K562 (cell line): ENCODE results near the gene PRPH2. TPM values are rescaled to one million over a fixed set of nuclear protein-coding genes. Genes with fewer than 3 reads are reported as not detected.

Source experiments
- CHD4 ChIP-seq: fragments of 200-600 bp; sonication (generic); IDR thresholded peaks from 3 replicates; pipeline ENCODE4 v1.6.1; 2012; ENCODE audit warnings: low read depth, mild to moderate bottlenecking, mixed read lengths, low read length, inconsistent platforms; ENCODE audit not compliant: insufficient read depth, insufficient replicate concordance, poor library complexity, severe bottlenecking
- DIDO1 ChIP-seq: fragments of 450-650 bp; IDR thresholded peaks from 2 replicates; pipeline ENCODE4 v1.6.1; 2016; ENCODE audit warnings: low read depth, missing biosample characterization, missing genetic modification characterization
- MAFF ChIP-seq: IDR thresholded peaks from 2 replicates; pipeline ENCODE4 v1.6.1; 2012; ENCODE audit warnings: low read length, improper control_type of control experiment
- MTA1 ChIP-seq: fragments of 450-650 bp; IDR thresholded peaks from 2 replicates; pipeline ENCODE4 v1.6.1; 2017; ENCODE audit warnings: borderline replicate concordance
- NELFE ChIP-seq: IDR thresholded peaks from 2 replicates; pipeline ENCODE4 v1.6.1; 2011; ENCODE audit warnings: mild to moderate bottlenecking; ENCODE audit not compliant: insufficient read depth, insufficient read length
- NFATC3 ChIP-seq: fragments of 450-650 bp; IDR thresholded peaks from 2 replicates; pipeline ENCODE4 v1.6.1; 2017; ENCODE audit warnings: mild to moderate bottlenecking
- SIN3A ChIP-seq, 2 experiments: fragments of 150-350 bp in 1 of 2; IDR thresholded peaks; 2 replicates each; pipeline ENCODE4 v1.6.1; 2011 to 2016; ENCODE audit warnings: borderline replicate concordance in 2 of 2, low read depth in 2 of 2, low read length in 2 of 2, mild to moderate bottlenecking in 2 of 2, moderate library complexity in 2 of 2; ENCODE audit not compliant: control insufficient read depth in 1 of 2
- ZBTB49 ChIP-seq: sonication (generic); formaldehyde crosslinking; IDR thresholded peaks from 2 replicates; pipeline ENCODE4 v1.8.0; 2022; ENCODE audit warnings: missing genetic modification reagents, mild to moderate bottlenecking, borderline replicate concordance
- ZNF445 ChIP-seq: fragments of 250-450 bp; sonication (Bioruptor Pico); IDR thresholded peaks from 2 replicates; pipeline ENCODE4 v1.4.0; 2020; ENCODE audit warnings: low read depth, mild to moderate bottlenecking, moderate library complexity
- ZNF551 ChIP-seq: fragments of 250-450 bp; sonication (Bioruptor Pico); IDR thresholded peaks from 2 replicates; pipeline ENCODE4 v1.5.0; 2021; ENCODE audit warnings: mild to moderate bottlenecking, moderate library complexity
- polyA plus RNA-seq, 8 experiments: library from polyadenylated mRNA; depleted of rRNA in 4 of 8; stranded (reverse) in 5 of 8; unstranded in 3 of 8; fragments of >200 nt; fragmentation: Nextera tagmentation in 2 of 8; fragmentation: Illumina TruSeq in 1 of 8; extraction: Ambion mirVana in 2 of 8; extraction: Trizol in 1 of 8; gene quantifications; 2 replicates each; pipeline versions ENCODE4 v1.2.1 to v1.2.3, GENCODE V29; 2011 to 2014; ENCODE audit warnings: inconsistent platforms in 1 of 8, missing spikeins in 1 of 8
- total RNA-seq, 7 experiments: library from RNA; depleted of rRNA in 6 of 7; stranded (reverse); fragments of >200 nt in 6 of 7; fragmentation: Illumina TruSeq in 2 of 7; extraction: Trizol in 2 of 7; gene quantifications; 2 replicates each; pipeline versions ENCODE4 v1.2.1 to v1.2.3, GENCODE V29; 2011 to 2021; ENCODE audit warnings: low replicate concordance in 1 of 7
- TF ChIP-seq, protein P1 (sequence below): sonication (generic); formaldehyde crosslinking; IDR thresholded peaks from 2 replicates; pipeline ENCODE4 v1.8.0; 2022; ENCODE audit warnings: mild to moderate bottlenecking, missing genetic modification reagents, borderline replicate concordance
- TF ChIP-seq, protein P2 (sequence below), 2 experiments: IDR thresholded peaks; 2 replicates each; pipeline ENCODE4 v1.6.1; 2011; ENCODE audit warnings: borderline replicate concordance in 1 of 2, control low read depth in 1 of 2, low read depth in 1 of 2, low read length in 1 of 2, mild to moderate bottlenecking in 1 of 2, mixed read lengths in 1 of 2, moderate library complexity in 1 of 2; ENCODE audit not compliant: insufficient read depth in 1 of 2, insufficient read length in 1 of 2, poor library complexity in 1 of 2, severe bottlenecking in 1 of 2; ENCODE audit errors: extremely low read depth in 1 of 2
- TF ChIP-seq, protein P3 (sequence below): fragments of 200-800 bp; sonication (Bioruptor generic); IDR thresholded peaks from 2 replicates; pipeline ENCODE4 v1.6.1; 2017; ENCODE audit warnings: missing genetic modification characterization, missing compliant biosample characterization

The PRPH2 gene
- total and polyA plus RNA-seq, 9 of the 15 experiments (the other 6 are each of a cell fraction or from before 2014, with no cell fraction given), result 0.03 to 0.11 (median 0.03) TPM; not detected in 5

DNA sequence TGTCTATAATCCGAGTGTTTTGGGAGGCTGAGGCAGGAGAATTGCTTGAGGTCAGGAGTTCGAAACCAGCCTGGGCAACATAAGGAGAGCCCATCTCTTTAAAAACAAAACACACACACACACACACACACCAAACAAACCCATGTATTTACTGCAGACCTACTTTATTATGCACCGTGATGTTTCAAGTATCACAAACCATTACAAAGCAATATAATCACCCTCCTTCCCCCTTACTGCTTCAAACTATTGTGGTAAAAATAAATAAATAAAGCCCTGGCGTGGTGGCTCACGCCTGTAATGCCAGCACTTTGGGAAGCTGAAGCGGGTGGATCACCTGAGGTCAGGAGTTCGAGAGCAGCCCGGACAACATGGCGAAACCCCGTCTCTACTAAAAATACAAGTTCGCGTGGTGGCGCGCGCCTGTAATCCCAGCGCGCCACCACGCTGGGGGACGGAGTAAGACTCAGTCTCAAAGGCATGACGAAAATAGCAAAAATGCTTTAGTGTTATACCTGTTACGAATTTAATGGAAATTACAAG is 22.0 kb upstream of the PRPH2 start (continued):
- TF ChIP-seq MAFF, result no peak
- no peak for TF ChIP-seq ZNF445 (CRISPR knock-in tag)
- TF ChIP-seq, protein P1, sequence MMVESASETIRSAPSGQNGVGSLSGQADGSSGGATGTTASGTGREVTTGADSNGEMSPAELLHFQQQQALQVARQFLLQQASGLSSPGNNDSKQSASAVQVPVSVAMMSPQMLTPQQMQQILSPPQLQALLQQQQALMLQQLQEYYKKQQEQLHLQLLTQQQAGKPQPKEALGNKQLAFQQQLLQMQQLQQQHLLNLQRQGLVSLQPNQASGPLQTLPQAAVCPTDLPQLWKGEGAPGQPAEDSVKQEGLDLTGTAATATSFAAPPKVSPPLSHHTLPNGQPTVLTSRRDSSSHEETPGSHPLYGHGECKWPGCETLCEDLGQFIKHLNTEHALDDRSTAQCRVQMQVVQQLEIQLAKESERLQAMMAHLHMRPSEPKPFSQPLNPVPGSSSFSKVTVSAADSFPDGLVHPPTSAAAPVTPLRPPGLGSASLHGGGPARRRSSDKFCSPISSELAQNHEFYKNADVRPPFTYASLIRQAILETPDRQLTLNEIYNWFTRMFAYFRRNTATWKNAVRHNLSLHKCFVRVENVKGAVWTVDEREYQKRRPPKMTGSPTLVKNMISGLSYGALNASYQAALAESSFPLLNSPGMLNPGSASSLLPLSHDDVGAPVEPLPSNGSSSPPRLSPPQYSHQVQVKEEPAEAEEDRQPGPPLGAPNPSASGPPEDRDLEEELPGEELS, result no peak
- no peak for TF ChIP-seq ZBTB49
- TF ChIP-seq, protein P2, sequence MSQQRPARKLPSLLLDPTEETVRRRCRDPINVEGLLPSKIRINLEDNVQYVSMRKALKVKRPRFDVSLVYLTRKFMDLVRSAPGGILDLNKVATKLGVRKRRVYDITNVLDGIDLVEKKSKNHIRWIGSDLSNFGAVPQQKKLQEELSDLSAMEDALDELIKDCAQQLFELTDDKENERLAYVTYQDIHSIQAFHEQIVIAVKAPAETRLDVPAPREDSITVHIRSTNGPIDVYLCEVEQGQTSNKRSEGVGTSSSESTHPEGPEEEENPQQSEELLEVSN (IDR thresholded peaks at IDR 0.05; ENCODE audit: borderline replicate concordance in 1 of 2, extremely low read depth in 1 of 2, insufficient read depth in 1 of 2, insufficient read length in 1 of 2, low read depth in 1 of 2, low read length in 1 of 2, poor library complexity in 1 of 2, severe bottlenecking in 1 of 2), result peak in 1 of 2 experiments; percentile 71
- TF ChIP-seq, protein P3, sequence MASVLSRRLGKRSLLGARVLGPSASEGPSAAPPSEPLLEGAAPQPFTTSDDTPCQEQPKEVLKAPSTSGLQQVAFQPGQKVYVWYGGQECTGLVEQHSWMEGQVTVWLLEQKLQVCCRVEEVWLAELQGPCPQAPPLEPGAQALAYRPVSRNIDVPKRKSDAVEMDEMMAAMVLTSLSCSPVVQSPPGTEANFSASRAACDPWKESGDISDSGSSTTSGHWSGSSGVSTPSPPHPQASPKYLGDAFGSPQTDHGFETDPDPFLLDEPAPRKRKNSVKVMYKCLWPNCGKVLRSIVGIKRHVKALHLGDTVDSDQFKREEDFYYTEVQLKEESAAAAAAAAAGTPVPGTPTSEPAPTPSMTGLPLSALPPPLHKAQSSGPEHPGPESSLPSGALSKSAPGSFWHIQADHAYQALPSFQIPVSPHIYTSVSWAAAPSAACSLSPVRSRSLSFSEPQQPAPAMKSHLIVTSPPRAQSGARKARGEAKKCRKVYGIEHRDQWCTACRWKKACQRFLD (CRISPR knock-in tag), result 0 out of 2 replicates have a peak, but pooled peaks have one; percentile 10
- TF ChIP-seq NFATC3, result peak; percentile 66; the same call in 1 of the 2 replicates
- no peak for TF ChIP-seq NELFE
- TF ChIP-seq SIN3A (IDR thresholded peaks at IDR 0.05; ENCODE audit: borderline replicate concordance in 2 of 2, control insufficient read depth in 1 of 2, low read depth in 2 of 2, low read length in 2 of 2), result peak; percentile 47 to 73; a peak in 2 of 4 replicates
- 0 out of 2 replicates have a peak, but pooled peaks have one; percentile 8 for TF ChIP-seq MTA1
- peak; percentile 36 for TF ChIP-seq CHD4
- no peak for TF ChIP-seq DIDO1 (tag)
- no peak for TF ChIP-seq ZNF551 (CRISPR knock-in tag)
